ENCODE measurements around the gene ACSBG1. TPM values are rescaled to one million over a fixed set of nuclear protein-coding genes. Genes with fewer than 3 reads are reported as not detected.

Gene ACSBG1
- total RNA-seq, 2 experiments from 2014 or later = 0.25 TPM; not detected in 1

DNA sequence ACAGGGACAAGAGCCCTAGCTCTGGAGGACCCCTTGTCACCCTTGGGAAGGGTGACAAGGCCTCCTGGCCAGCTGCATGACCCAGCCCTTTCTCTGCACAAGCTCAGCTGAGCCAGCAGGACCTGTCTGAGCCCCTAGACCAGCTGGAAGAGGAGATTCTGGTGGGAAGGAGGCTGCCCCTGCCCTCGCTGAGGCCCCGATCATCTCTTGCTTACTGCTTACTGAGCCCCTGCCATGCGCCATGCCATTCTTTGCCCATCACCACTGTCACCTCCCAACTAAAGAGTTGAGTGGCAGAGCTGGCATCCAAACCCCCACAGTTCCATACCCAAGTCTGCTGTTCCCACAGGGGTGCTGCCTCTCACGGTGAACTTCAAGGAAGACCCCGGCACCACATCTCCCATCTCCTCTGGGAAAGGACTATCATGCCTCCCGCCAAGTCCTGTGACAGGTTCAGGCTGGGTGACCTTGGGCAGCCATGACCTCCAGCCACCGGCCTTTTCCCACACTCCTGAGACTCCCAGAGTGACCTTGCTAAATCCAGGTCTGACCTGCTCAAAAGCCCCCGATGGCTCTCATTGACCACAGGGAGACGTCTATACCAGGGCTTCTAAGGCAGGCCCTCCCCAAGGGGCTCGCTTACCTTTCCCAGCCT is 34.0 kb downstream of the ACSBG1 start:
- H3K36me3 Mint-ChIP-seq = no peaks in the 10 kb centered on the region
- no peak overlapping the region for H3K4me3 Mint-ChIP-seq
- H3K27me3 Mint-ChIP-seq = peaks cover 16% of the 10 kb centered on the region
- peaks cover 1% of the 10 kb centered on the region for H3K4me1 Mint-ChIP-seq
- no peaks in the 10 kb centered on the region for H3K9me3 Mint-ChIP-seq
- DNase-seq (no peak), ATAC-seq (ENCODE audit: low read depth) (no peak)
- no peak overlapping the region for H3K27ac Mint-ChIP-seq
- POLR2A ChIA-PET = no interaction called here

- Mint-ChIP-seq H3K9me3 (no peaks in the 10 kb centered on the region), H3K4me1 (peaks cover 1% of the 10 kb centered on the region), H3K27me3 (peaks cover 8% of the 10 kb centered on the region), H3K36me3 (no peaks in the 10 kb centered on the region), H3K27ac (no peak overlapping the region), H3K4me3 (no peak overlapping the region)
- POLR2A ChIA-PET = interaction anchor here (0.7 kb wide), 1 partner anchor 39 kb away, joined by 4 read pairs; no protein-coding TSS in a partner anchor
- ATAC-seq (ENCODE audit: low read depth) (no peak), DNase-seq (no peak)
Measured at GRCh38 chr15:78197632-78198031, 36.7 kb downstream of the ACSBG1 start.

- Mint-ChIP-seq H3K27ac (peak overlapping the region; percentile 4), H3K4me1 (peaks cover 1% of the 10 kb centered on the region), H3K27me3 (peaks cover 12% of the 10 kb centered on the region), H3K36me3 (no peaks in the 10 kb centered on the region), H3K9me3 (no peaks in the 10 kb centered on the region), H3K4me3 (no peak overlapping the region)
- POLR2A ChIA-PET = interaction anchor here (1.1 kb wide), 1 partner anchor 65 kb away, joined by 5 read pairs; the partner anchor contains the start of gene CIB2
- DNase-seq (peak; percentile 71), ATAC-seq (ENCODE audit: low read depth) (peak; percentile 85)
Measured at GRCh38 chr15:78195735-78196201, 38.6 kb downstream of the ACSBG1 start.

- ATAC-seq (ENCODE audit: low read depth) = no peak
- peaks cover 15% of the 10 kb centered on the region for H3K27me3 Mint-ChIP-seq
- H3K4me3 Mint-ChIP-seq = no peak overlapping the region
- DNase-seq = no peak
- POLR2A ChIA-PET = no interaction called here
- peaks cover 1% of the 10 kb centered on the region for H3K4me1 Mint-ChIP-seq
- H3K36me3 Mint-ChIP-seq = no peaks in the 10 kb centered on the region
- no peaks in the 10 kb centered on the region for H3K9me3 Mint-ChIP-seq
- H3K27ac Mint-ChIP-seq = no peak overlapping the region
Measured at GRCh38 chr15:78194568-78194925, 39.8 kb downstream of the ACSBG1 start.

GRCh38 chr15:78193731-78194567 is 40.4 kb downstream of the ACSBG1 start:
- ATAC-seq (ENCODE audit: low read depth) (no peak), DNase-seq (no peak)
- POLR2A ChIA-PET = no interaction called here
- no peaks in the 10 kb centered on the region for H3K36me3 Mint-ChIP-seq
- no peaks in the 10 kb centered on the region for H3K9me3 Mint-ChIP-seq
- peaks cover 1% of the 10 kb centered on the region for H3K4me1 Mint-ChIP-seq
- peaks cover 15% of the 10 kb centered on the region for H3K27me3 Mint-ChIP-seq
- H3K27ac Mint-ChIP-seq = no peak overlapping the region
- no peak overlapping the region for H3K4me3 Mint-ChIP-seq

- DNase-seq (no peak), ATAC-seq (ENCODE audit: low read depth) (no peak)
- no peak overlapping the region for H3K4me3 Mint-ChIP-seq
- H3K9me3 Mint-ChIP-seq = no peaks in the 10 kb centered on the region
- peaks cover 1% of the 10 kb centered on the region for H3K4me1 Mint-ChIP-seq
- POLR2A ChIA-PET = no interaction called here
- peaks cover 13% of the 10 kb centered on the region for H3K27me3 Mint-ChIP-seq
- peak overlapping the region; percentile 26 for H3K27ac Mint-ChIP-seq
- H3K36me3 Mint-ChIP-seq = no peaks in the 10 kb centered on the region
Measured at GRCh38 chr15:78192826-78193594, 41.4 kb downstream of the ACSBG1 start.

DNA sequence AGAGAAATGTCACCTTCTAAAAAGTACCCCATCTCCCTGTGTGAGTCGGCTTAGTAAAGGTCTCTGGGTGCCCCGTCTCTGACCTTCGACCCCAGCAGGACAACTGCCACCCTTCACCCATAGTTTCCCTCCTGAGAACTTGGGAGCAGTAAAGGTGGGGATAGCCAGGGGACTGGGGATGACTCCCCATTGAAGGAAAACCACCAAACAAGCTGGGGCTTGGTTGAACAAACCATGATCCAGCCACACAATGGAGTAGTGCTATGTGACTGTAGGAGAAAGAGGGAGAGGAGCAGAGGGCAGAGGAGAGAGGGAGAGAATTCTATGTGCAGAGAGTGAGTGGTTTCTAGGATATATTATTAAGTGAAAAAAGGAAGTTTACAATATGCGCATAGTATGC is 51.5 kb downstream of the ACSBG1 start:
- Mint-ChIP-seq H3K4me3 (no peak overlapping the region), H3K27me3 (peaks cover 13% of the 10 kb centered on the region), H3K27ac (no peak overlapping the region), H3K36me3 (no peaks in the 10 kb centered on the region), H3K4me1 (peaks cover 1% of the 10 kb centered on the region), H3K9me3 (peaks cover 5% of the 10 kb centered on the region)
- no peak for DNase-seq
- no peak for ATAC-seq (ENCODE audit: low read depth)
- POLR2A ChIA-PET = no interaction called here

- DNase-seq (no peak), ATAC-seq (ENCODE audit: low read depth) (no peak)
- peaks cover 13% of the 10 kb centered on the region for H3K27me3 Mint-ChIP-seq
- H3K9me3 Mint-ChIP-seq = peaks cover 5% of the 10 kb centered on the region
- POLR2A ChIA-PET = no interaction called here
- H3K4me3 Mint-ChIP-seq = no peak overlapping the region
- H3K27ac Mint-ChIP-seq = no peak overlapping the region
- no peaks in the 10 kb centered on the region for H3K36me3 Mint-ChIP-seq
- H3K4me1 Mint-ChIP-seq = peaks cover 1% of the 10 kb centered on the region
Measured at GRCh38 chr15:78182336-78182700, 52.0 kb downstream of the ACSBG1 start.

GRCh38 chr15:78179906-78180305 is 54.5 kb downstream of the ACSBG1 start:
- Mint-ChIP-seq H3K9me3 (no peaks in the 10 kb centered on the region), H3K4me3 (no peak overlapping the region), H3K4me1 (peaks cover 6% of the 10 kb centered on the region), H3K36me3 (no peaks in the 10 kb centered on the region), H3K27me3 (peaks cover 6% of the 10 kb centered on the region), H3K27ac (no peak overlapping the region)
- ATAC-seq (ENCODE audit: low read depth) (no peak), DNase-seq (no peak)
- POLR2A ChIA-PET = no interaction called here

DNA sequence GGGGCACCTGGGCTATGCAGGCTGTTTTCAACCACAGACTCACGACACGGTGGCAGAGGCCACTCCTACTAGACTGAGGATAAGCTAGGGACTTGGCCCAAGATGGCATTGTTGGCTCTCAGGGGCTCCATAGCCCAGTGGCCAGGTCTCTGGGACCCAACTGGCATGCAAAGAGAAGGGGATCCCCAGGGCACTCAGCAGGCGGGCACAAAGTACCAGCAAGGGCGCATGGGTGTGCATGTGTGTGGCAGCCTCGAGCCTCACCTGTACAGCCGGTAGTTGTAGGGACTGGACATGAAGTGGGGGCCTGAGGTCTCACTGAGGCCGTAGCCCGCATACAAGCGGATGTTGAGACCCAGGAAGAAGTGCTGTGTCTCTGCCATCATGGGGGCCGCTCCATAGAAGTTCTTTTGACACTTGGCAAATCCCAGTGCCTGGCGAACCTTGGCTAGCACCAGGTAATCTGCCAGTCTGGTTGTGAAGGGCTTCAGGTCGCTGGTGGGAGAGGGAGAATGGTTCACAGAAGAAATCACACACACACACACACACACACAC is 55.0 kb downstream of the ACSBG1 start:
- peaks cover 11% of the 10 kb centered on the region for H3K4me1 Mint-ChIP-seq
- no peaks in the 10 kb centered on the region for H3K9me3 Mint-ChIP-seq
- H3K36me3 Mint-ChIP-seq = peaks cover 2% of the 10 kb centered on the region
- no peak overlapping the region for H3K27ac Mint-ChIP-seq
- ATAC-seq (ENCODE audit: low read depth) (no peak), DNase-seq (no peak)
- H3K4me3 Mint-ChIP-seq = no peak overlapping the region
- peaks cover 2% of the 10 kb centered on the region for H3K27me3 Mint-ChIP-seq
- POLR2A ChIA-PET = interaction anchor here (0.6 kb wide), 1 partner anchor 66 kb away, joined by 5 read pairs; no protein-coding TSS in a partner anchor

DNA sequence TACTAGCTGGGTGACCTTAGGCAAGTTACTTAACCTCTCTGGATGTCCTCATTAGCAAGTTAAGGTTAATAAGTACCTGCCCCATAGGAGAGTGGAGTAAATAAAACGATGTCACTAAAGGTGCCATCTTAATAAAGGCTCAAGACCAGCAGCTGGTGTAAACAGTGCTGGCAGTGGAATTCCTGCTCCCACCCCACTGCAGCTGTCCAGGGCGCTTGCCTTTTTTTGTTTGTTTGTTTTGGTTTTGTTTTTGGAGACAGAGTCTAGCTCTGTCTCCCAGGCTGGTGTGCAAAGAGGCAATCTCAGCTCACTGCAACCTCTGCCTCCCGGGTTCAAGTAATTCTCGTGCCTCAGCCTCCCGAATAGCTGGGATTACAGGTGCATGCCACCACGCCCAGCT is 56.3 kb downstream of the ACSBG1 start:
- peaks cover 22% of the 10 kb centered on the region for H3K4me1 Mint-ChIP-seq
- DNase-seq (no peak), ATAC-seq (ENCODE audit: low read depth) (no peak)
- no peak overlapping the region for H3K4me3 Mint-ChIP-seq
- POLR2A ChIA-PET = no interaction called here
- H3K9me3 Mint-ChIP-seq = no peaks in the 10 kb centered on the region
- H3K27ac Mint-ChIP-seq = no peak overlapping the region
- no peaks in the 10 kb centered on the region for H3K27me3 Mint-ChIP-seq
- H3K36me3 Mint-ChIP-seq = peaks cover 4% of the 10 kb centered on the region

- POLR2A ChIA-PET = no interaction called here
- H3K27ac Mint-ChIP-seq = no peak overlapping the region
- H3K27me3 Mint-ChIP-seq = no peaks in the 10 kb centered on the region
- H3K4me1 Mint-ChIP-seq = peaks cover 25% of the 10 kb centered on the region
- H3K9me3 Mint-ChIP-seq = no peaks in the 10 kb centered on the region
- peaks cover 9% of the 10 kb centered on the region for H3K36me3 Mint-ChIP-seq
- peak; percentile 56 for DNase-seq
- peak; percentile 39 for ATAC-seq (ENCODE audit: low read depth)
- H3K4me3 Mint-ChIP-seq = no peak overlapping the region
Measured at GRCh38 chr15:78177447-78177873, 56.9 kb downstream of the ACSBG1 start.

DNA sequence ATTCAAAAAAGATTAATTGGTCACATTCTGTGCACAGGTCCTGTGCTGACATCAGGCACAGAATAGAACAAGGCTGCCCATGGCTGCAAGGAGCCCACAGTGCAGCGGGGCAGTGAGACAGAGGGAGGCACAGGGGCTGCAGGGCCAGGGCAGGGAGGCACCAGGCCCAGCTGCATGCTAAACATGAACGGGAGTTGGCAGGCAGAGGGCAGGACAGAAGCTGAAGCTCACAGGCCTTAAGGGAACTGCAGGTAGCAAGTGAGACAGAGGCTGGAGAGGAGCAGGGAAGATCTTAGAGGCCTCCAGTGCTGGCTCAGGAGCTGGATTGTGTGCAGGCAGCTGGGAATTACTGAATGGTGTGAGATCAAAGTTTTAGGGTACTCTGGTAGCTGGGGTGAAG is 59.0 kb downstream of the ACSBG1 start:
- DNase-seq = no peak
- no peaks in the 10 kb centered on the region for H3K27me3 Mint-ChIP-seq
- no peak overlapping the region for H3K4me3 Mint-ChIP-seq
- H3K4me1 Mint-ChIP-seq = peaks cover 30% of the 10 kb centered on the region
- no peak for ATAC-seq (ENCODE audit: low read depth)
- POLR2A ChIA-PET = no interaction called here
- H3K36me3 Mint-ChIP-seq = peaks cover 22% of the 10 kb centered on the region
- H3K27ac Mint-ChIP-seq = no peak overlapping the region
- H3K9me3 Mint-ChIP-seq = no peaks in the 10 kb centered on the region
